Lung (tissue), 12 donors: ENCODE measurements around the gene USP31. TPM values are rescaled to one million over a fixed set of nuclear protein-coding genes. Genes with fewer than 3 reads are reported as not detected.

Experiments used
- ATAC-seq: fragments of 200-7000 bp; cut with Tn5 transposase; one replicate; pipeline ENCODE4 v1.9.1; 2020; ENCODE audit warnings: moderate number of reproducible peaks; ENCODE audit not compliant: insufficient read depth, low FRiP score
- DNase-seq, 3 donors: peaks; one replicate each; pipeline ENCODE4 v3.0.0-alpha.2; 2013 to 2017
- H3K27ac ChIP-seq, 2 donors: one replicate each; pipeline ENCODE4 v1.5.1; 2013; ENCODE audit warnings: mild to moderate bottlenecking in 2 of 2, moderate library complexity in 2 of 2, control low read depth in 1 of 2, inconsistent platforms in 1 of 2, low read depth in 1 of 2, low read length in 1 of 2
- H3K27me3 ChIP-seq, 3 donors: one replicate each; pipeline ENCODE4 v1.5.1; 2013; ENCODE audit warnings: low read length in 2 of 3; ENCODE audit not compliant: control insufficient read depth in 3 of 3, insufficient read depth in 3 of 3
- H3K36me3 ChIP-seq, 4 donors: one replicate each; pipeline ENCODE4 v1.5.1; 2013; ENCODE audit warnings: low read length in 4 of 4, mild to moderate bottlenecking in 1 of 4, moderate library complexity in 1 of 4; ENCODE audit not compliant: control insufficient read depth in 4 of 4, insufficient read depth in 4 of 4
- H3K4me1 ChIP-seq, 5 donors: one replicate each; pipeline ENCODE4 v1.5.1; 2013; ENCODE audit warnings: low read length in 5 of 5, mild to moderate bottlenecking in 2 of 5, moderate library complexity in 1 of 5; ENCODE audit not compliant: control insufficient read depth in 5 of 5, insufficient read depth in 5 of 5
- H3K4me3 ChIP-seq: one replicate; pipeline ENCODE4 v1.5.1; 2013; ENCODE audit warnings: mild to moderate bottlenecking, control low read depth, moderate library complexity
- H3K9ac ChIP-seq, 2 donors: one replicate each; pipeline ENCODE4 v1.5.1; 2013; ENCODE audit warnings: low read length in 2 of 2, control low read depth in 1 of 2; ENCODE audit not compliant: insufficient read depth in 1 of 2
- H3K9me3 ChIP-seq, 4 donors: one replicate each; pipeline ENCODE4 v1.5.1; 2013; ENCODE audit warnings: low read length in 3 of 4, mild to moderate bottlenecking in 1 of 4, moderate library complexity in 1 of 4; ENCODE audit not compliant: control insufficient read depth in 4 of 4, insufficient read depth in 3 of 4
- WGBS, 2 donors: extraction: QIAGEN DNeasy Blood & Tissue Kit; methylation state at CpG; one replicate each; pipeline ENCODE4 v1.1.7; 2013; 5-methylcytosine and 5-hydroxymethylcytosine counted together
- polyA plus RNA-seq, 2 donors: library from polyadenylated mRNA; stranded (reverse); fragments of 200-250 nt; gene quantifications; one replicate each; pipeline ENCODE4 v1.2.1, GENCODE V29; 2013
- total RNA-seq, 2 donors: library from RNA; depleted of rRNA in 1 of 2; stranded (reverse); fragments of >200 nt in 1 of 2; gene quantifications; one replicate each; pipeline ENCODE4 v1.2.1, GENCODE V29; 2014 to 2021
- TF ChIP-seq, protein P1 (sequence below): IDR thresholded peaks from 2 replicates; pipeline ENCODE4 v1.5.1; 2012; ENCODE audit warnings: mild to moderate bottlenecking; ENCODE audit errors: control extremely low read depth, extremely low read depth
- donor health status: control.
- donor health status: control.
- donor health status: Bipolar disorder and iron deficiency.
- donor health status: healthy.
- donor health status: DM: yes; HTN: yes; CAD: no.

Gene USP31
- total and polyA plus RNA-seq, 4 donors: 3.4 to 26.3 (median 10.0) TPM

DNA sequence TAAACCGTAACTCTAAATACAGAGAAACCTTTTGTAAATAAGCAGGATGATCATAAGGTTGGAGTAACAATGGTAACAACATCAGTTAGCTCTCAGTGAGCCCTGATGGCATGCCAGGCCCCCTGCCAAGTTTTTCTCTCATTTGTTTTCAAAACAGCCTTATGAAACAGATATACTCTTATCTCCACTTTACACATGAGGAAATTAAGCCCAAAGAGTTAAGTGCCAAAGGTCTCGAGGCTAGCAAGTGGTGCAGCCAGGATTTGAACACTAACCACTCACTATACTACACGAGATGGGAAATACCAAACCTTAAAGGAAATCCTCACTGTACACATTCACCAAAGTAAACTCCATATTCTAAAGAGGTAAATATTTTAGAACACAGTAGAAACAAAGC lies 15.0 kb downstream of the USP31 start:
- Histone ChIP-seq H3K27ac (peak overlapping the region in 1 of 2 donors; percentile 40), H3K9ac (no peak overlapping the region), H3K27me3 (no peaks in the 10 kb centered on the region), H3K36me3 (no peaks in the 10 kb centered on the region), H3K9me3 (peaks cover 0 to 3% (median 0%) of the 10 kb centered on the region in 4 donors), H3K4me1 (peaks cover 4 to 29% (median 16%) of the 10 kb centered on the region in 5 donors), H3K4me3 (no peak overlapping the region)
- 38 to 47% methylated on average over 3 of the region's 3 CpGs for WGBS, 2 donors
- DNase-seq (peak in 2 of 3 donors; percentile 50), ATAC-seq (no peak)
- TF ChIP-seq, protein P1, sequence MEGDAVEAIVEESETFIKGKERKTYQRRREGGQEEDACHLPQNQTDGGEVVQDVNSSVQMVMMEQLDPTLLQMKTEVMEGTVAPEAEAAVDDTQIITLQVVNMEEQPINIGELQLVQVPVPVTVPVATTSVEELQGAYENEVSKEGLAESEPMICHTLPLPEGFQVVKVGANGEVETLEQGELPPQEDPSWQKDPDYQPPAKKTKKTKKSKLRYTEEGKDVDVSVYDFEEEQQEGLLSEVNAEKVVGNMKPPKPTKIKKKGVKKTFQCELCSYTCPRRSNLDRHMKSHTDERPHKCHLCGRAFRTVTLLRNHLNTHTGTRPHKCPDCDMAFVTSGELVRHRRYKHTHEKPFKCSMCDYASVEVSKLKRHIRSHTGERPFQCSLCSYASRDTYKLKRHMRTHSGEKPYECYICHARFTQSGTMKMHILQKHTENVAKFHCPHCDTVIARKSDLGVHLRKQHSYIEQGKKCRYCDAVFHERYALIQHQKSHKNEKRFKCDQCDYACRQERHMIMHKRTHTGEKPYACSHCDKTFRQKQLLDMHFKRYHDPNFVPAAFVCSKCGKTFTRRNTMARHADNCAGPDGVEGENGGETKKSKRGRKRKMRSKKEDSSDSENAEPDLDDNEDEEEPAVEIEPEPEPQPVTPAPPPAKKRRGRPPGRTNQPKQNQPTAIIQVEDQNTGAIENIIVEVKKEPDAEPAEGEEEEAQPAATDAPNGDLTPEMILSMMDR: no peak

DNA sequence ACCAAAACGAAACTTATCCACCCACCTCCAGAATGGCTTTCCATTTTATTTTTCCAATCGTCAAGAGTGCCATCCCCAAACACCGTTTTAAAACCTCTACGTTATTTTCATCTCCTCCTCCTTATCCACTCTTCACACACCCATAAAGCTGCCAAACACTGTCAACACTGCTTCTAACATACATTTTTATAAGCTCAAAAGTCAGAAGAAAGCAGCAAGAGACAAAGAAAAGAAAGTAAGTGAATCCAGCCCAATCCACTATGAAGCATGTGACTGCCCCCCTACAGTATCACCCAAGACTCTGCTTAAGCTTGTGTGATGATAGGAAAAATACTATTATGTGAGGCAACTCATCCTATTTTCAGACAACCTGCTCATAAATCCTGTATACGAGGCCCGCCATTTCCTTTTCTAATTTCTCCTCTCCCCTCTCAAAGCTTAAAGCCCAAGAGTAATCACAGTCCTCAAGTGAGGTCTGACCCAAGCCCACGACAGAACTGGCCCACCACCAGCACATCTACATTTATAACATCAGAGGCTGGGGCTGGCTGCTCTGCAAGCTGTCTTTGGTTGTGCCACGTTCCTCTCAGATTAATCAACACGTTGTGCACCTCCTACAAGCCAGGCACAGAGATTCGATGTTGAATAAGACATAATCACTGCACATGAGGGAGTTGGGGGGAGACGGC lies 16.3 kb downstream of the USP31 start:
- H3K27ac ChIP-seq: peak overlapping the region; percentile 43 to 94
- WGBS, 2 donors: 59 to 68% methylated on average over 11 of the region's 11 CpGs
- H3K4me1 ChIP-seq: peaks cover 4 to 31% (median 16%) of the 10 kb centered on the region in 5 donors
- H3K27me3 ChIP-seq: no peaks in the 10 kb centered on the region
- no peaks in the 10 kb centered on the region for H3K36me3 ChIP-seq
- DNase-seq: peak in 2 of 3 donors; percentile 14 to 31
- TF ChIP-seq, protein P1: no peak
- no peak overlapping the region for H3K4me3 ChIP-seq
- no peak for ATAC-seq
- H3K9me3 ChIP-seq: peaks cover 0 to 3% (median 0%) of the 10 kb centered on the region in 4 donors
- H3K9ac ChIP-seq: no peak overlapping the region

DNA sequence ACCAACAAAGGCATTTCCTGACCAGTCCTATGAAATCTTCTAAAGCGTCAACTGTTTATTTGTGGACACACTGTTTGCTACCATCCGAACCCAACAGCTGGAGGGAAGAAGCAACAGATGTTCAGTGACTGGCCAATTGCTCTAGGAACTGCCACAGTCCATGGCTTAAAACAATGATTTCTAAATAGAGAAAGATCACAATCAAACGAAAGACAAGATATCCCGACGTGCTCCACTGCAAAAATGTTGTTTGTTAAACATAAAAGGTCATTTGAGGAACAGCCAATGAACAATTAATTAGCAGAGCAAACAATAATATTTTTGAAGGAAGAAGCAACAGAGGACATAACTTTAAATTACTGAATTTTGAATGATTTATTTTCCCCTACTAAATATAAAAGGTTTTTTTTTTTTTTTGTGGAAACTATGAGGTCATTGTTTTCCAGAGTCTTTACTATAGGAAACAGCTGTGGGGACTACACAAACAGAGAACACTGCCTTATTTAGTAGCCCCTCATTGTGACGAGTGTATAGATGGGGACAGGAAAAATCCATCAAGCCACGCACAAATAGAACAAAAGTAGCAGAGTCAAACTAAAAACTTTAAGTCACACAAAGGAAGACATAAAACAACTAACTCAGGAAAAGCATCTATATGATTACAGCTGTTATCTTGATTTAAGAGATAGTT lies 17.2 kb downstream of the USP31 start:
- Histone ChIP-seq H3K27ac (peak overlapping the region; percentile 75 to 94), H3K9ac (no peak overlapping the region), H3K4me1 (peaks cover 4 to 32% (median 16%) of the 10 kb centered on the region in 5 donors), H3K36me3 (no peaks in the 10 kb centered on the region), H3K4me3 (no peak overlapping the region), H3K9me3 (peaks cover 0 to 3% (median 0%) of the 10 kb centered on the region in 4 donors), H3K27me3 (no peaks in the 10 kb centered on the region)
- WGBS, 2 donors: 49 to 54% methylated on average over 7 of the region's 7 CpGs
- TF ChIP-seq, protein P1: no peak
- ATAC-seq: no peak
- DNase-seq: peak; percentile 76 to 92 (median 90)
